Smooth muscle cell (in vitro differentiated cells): Measurements from ENCODE around the gene RBKS. TPM values are rescaled to one million over a fixed set of nuclear protein-coding genes. Genes with fewer than 3 reads are reported as not detected.

Experiments used
- DNase-seq: peaks from one replicate; lab custom pipeline; 2025; ENCODE audit not compliant: unreplicated experiment; lab: John Stamatoyannopoulos, UW
- H2AFZ ChIP-seq: fragments of 200-600 bp; sonication (generic); 2 replicates; pipeline ENCODE4 v1.6.0; 2016; ENCODE audit warnings: antibody characterized with exemption, low read depth, mild to moderate bottlenecking
- H3F3A ChIP-seq: fragments of 200-600 bp; sonication (generic); 2 replicates; pipeline ENCODE4 v1.6.0; 2017; ENCODE audit warnings: antibody characterized with exemption, low read depth
- H3K27ac ChIP-seq: fragments of 200-600 bp; sonication (generic); 2 replicates; pipeline ENCODE4 v1.5.1; 2016; ENCODE audit warnings: low read depth, mild to moderate bottlenecking
- H3K27me3 ChIP-seq: fragments of 200-600 bp; sonication (generic); 2 replicates; pipeline ENCODE4 v1.6.1; 2016; ENCODE audit warnings: low read depth, mild to moderate bottlenecking
- H3K36me3 ChIP-seq: fragments of 200-600 bp; sonication (generic); 2 replicates; pipeline ENCODE4 v1.5.1; 2016; ENCODE audit warnings: low read depth
- H3K4me1 ChIP-seq: fragments of 200-600 bp; sonication (generic); 2 replicates; pipeline ENCODE4 v1.5.1; 2016; ENCODE audit warnings: low read depth
- H3K4me2 ChIP-seq: fragments of 200-600 bp; sonication (generic); 2 replicates; pipeline ENCODE4 v1.6.0; 2016; ENCODE audit warnings: mild to moderate bottlenecking
- H3K4me3 ChIP-seq: fragments of 200-600 bp; sonication (generic); 2 replicates; pipeline ENCODE4 v1.5.1; 2016; ENCODE audit warnings: mild to moderate bottlenecking
- H3K79me2 ChIP-seq: fragments of 200-600 bp; sonication (generic); 2 replicates; pipeline ENCODE4 v1.6.0; 2016; ENCODE audit warnings: low read depth, mild to moderate bottlenecking
- H3K9ac ChIP-seq: fragments of 200-600 bp; sonication (generic); 2 replicates; pipeline ENCODE4 v1.6.0; 2016; ENCODE audit warnings: low read depth
- H3K9me3 ChIP-seq: fragments of 200-600 bp; sonication (generic); replicated peaks from 2 replicates; pipeline ENCODE4 v1.5.1; 2016; ENCODE audit warnings: low read depth
- H4K20me1 ChIP-seq: fragments of 200-600 bp; sonication (generic); 2 replicates; pipeline ENCODE4 v1.6.0; 2016; ENCODE audit warnings: low read depth
- CTCF ChIP-seq: fragments of 200-600 bp; sonication (generic); IDR thresholded peaks from 2 replicates; pipeline ENCODE4 v1.5.1; 2017; ENCODE audit warnings: borderline replicate concordance, mild to moderate bottlenecking, antibody characterized with exemption; ENCODE audit not compliant: insufficient read depth, poor library complexity, severe bottlenecking
- WGBS: methylation state at CpG from one replicate; pipeline ENCODE4 v1.1.7; 2016; ENCODE audit warnings: low lambda C conversion rate; 5-methylcytosine and 5-hydroxymethylcytosine counted together
- polyA plus RNA-seq: library from polyadenylated mRNA; unstranded; fragments of >200 nt; fragmentation: Nextera tagmentation; extraction: Ambion mirVana; gene quantifications from 2 replicates; pipeline ENCODE4 v1.2.1, GENCODE V29; 2016
- total RNA-seq: library from RNA; depleted of rRNA; stranded (reverse); fragments of >200 nt; gene quantifications from 2 replicates; pipeline ENCODE4 v1.2.3, GENCODE V29; 2014

The RBKS gene
- total and polyA plus RNA-seq, 2 experiments from 2014 or later = 1.0 to 3.3 TPM

- Histone ChIP-seq H3K4me1 (no peaks in the 10 kb centered on the region), H3K27me3 (no peaks in the 10 kb centered on the region), H4K20me1 (no peaks in the 10 kb centered on the region), H2AFZ (no peak overlapping the region), H3F3A (no peaks in the 10 kb centered on the region), H3K9me3 (no peaks in the 10 kb centered on the region), H3K36me3 (no peaks in the 10 kb centered on the region), H3K27ac (no peak overlapping the region), H3K4me3 (no peak overlapping the region), H3K4me2 (no peak overlapping the region), H3K9ac (no peak overlapping the region), H3K79me2 (no peaks in the 10 kb centered on the region)
- no peak for DNase-seq
- TF ChIP-seq CTCF = no peak
- WGBS = 78% methylated on average over 2 of the region's 2 CpGs
Observed at GRCh38 chr2:27808418-27808817, 81.8 kb downstream of the RBKS start.

- Histone ChIP-seq H3K4me3 (no peak overlapping the region), H3K9me3 (no peaks in the 10 kb centered on the region), H3K79me2 (no peaks in the 10 kb centered on the region), H4K20me1 (no peaks in the 10 kb centered on the region), H3K4me1 (no peaks in the 10 kb centered on the region), H3K27ac (no peak overlapping the region), H3F3A (no peaks in the 10 kb centered on the region), H3K36me3 (no peaks in the 10 kb centered on the region), H3K9ac (no peak overlapping the region), H3K4me2 (no peak overlapping the region), H3K27me3 (no peaks in the 10 kb centered on the region), H2AFZ (no peak overlapping the region)
- WGBS = 60% methylated on average over 4 of the region's 4 CpGs
- no peak for DNase-seq
- TF ChIP-seq CTCF = peak; percentile 50
Observed at GRCh38 chr2:27807476-27807875, 82.7 kb downstream of the RBKS start.

GRCh38 chr2:27806311-27807059 lies 83.7 kb downstream of the RBKS start:
- H4K20me1 ChIP-seq = no peaks in the 10 kb centered on the region
- H3K79me2 ChIP-seq = no peaks in the 10 kb centered on the region
- H3K4me2 ChIP-seq = no peak overlapping the region
- H3F3A ChIP-seq = no peaks in the 10 kb centered on the region
- H3K9ac ChIP-seq = no peak overlapping the region
- TF ChIP-seq CTCF = no peak
- WGBS = 90% methylated on average over 5 of the region's 5 CpGs
- no peaks in the 10 kb centered on the region for H3K9me3 ChIP-seq
- DNase-seq = no peak
- no peak overlapping the region for H3K27ac ChIP-seq
- H3K36me3 ChIP-seq = no peaks in the 10 kb centered on the region
- H2AFZ ChIP-seq = no peak overlapping the region
- no peaks in the 10 kb centered on the region for H3K27me3 ChIP-seq
- H3K4me3 ChIP-seq = no peak overlapping the region
- no peaks in the 10 kb centered on the region for H3K4me1 ChIP-seq

- WGBS = 88% methylated on average over 3 of the region's 3 CpGs
- Histone ChIP-seq H3K27ac (no peak overlapping the region), H3K79me2 (no peaks in the 10 kb centered on the region), H3K9me3 (no peaks in the 10 kb centered on the region), H4K20me1 (no peaks in the 10 kb centered on the region), H3K4me2 (no peak overlapping the region), H3K36me3 (no peaks in the 10 kb centered on the region), H3K9ac (no peak overlapping the region), H2AFZ (no peak overlapping the region), H3K4me1 (no peaks in the 10 kb centered on the region), H3F3A (peaks cover 3% of the 10 kb centered on the region), H3K27me3 (no peaks in the 10 kb centered on the region), H3K4me3 (no peak overlapping the region)
- no peak for TF ChIP-seq CTCF
- DNase-seq = no peak
Observed at GRCh38 chr2:27805180-27805579, 85.0 kb downstream of the RBKS start.
